GM12873 (cell line): ENCODE measurements around the gene TAF4.

ENCODE experiments used
- CTCF ChIP-seq: IDR thresholded peaks from 2 replicates; pipeline ENCODE4 v1.5.1; 2012; ENCODE audit warnings: low read depth, mild to moderate bottlenecking, moderate library complexity, low read length, control low read depth; ENCODE audit not compliant: insufficient read depth; ENCODE audit errors: missing control alignments

Gene TAF4

GRCh38 chr20:62027116-62027515 lies 38.6 kb downstream of the TAF4 start:
- TF ChIP-seq CTCF: no peak

- TF ChIP-seq CTCF: no peak
Measured at GRCh38 chr20:62026564-62026856, 39.2 kb downstream of the TAF4 start.

DNA sequence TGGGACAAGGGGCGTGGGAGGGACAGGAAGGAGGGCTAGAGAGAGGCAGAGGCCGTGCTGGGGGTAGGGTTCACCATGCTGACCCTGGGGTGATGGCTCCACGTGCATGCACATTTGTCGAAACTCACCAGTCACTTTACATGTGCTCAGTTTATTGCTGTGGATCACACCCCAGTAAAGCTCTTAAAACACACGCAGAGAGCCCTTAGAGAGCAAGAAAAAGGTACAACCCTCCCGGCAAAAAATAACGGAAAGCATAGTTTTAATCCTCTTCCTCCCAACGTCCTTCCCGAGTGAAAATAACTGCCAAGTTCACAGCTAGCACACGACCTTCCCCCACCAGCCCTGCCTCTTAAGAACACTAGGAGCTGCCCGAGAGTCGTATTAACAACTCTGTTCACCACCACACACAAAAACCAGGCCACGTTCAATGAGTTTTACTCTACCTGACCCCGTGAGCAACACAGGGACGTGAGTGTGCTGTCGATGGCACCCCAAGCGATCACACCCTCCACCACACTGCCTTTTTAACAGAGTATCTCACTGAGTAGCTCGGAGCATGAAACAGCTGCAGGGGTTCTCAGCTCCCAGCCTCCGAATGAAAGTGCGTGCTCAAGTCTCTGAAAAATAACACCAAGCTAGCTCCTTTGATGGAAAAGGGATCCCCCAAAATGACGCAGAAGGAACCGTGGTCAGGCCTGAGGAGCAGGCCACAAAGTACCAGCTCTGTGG lies 39.7 kb downstream of the TAF4 start:
- TF ChIP-seq CTCF: no peak

DNA sequence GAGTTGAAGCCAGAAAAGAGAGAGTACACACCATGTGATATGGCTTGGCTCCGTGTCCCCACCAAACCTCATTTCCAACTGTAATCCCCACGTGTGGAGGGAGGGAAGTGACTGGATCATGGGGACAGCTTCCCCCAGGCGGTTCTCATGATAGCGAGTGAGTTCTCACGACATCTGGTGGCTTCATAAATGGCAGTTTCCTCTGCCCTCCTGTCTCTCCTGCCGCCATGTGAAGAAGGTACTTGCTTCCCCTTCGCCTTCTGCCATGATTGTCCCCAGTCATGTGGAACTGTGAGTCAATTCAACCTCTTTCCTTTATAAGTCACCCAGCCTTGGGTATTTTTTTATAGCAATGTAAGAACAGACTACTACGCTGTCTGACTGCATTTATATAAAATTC lies 40.3 kb downstream of the TAF4 start:
- TF ChIP-seq CTCF: no peak

DNA sequence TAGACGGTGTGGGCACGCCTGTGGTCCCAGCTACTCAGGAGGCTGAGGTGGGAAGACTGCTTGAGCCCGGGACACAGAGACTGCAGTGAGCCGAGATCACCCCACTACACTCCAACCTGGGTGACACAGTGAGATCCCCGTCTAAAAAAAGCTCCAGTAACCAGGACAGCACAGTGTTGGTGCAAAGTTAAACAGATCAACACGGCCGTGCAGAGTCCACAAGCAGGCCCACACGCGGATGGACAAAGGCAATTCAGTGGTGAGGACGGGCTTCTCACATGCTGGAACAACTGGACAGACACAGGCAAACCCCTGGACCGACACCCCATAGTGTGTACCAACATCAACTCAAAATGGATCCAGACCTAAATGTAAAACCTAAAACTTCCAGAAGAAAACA lies 41.7 kb downstream of the TAF4 start:
- no peak for TF ChIP-seq CTCF

DNA sequence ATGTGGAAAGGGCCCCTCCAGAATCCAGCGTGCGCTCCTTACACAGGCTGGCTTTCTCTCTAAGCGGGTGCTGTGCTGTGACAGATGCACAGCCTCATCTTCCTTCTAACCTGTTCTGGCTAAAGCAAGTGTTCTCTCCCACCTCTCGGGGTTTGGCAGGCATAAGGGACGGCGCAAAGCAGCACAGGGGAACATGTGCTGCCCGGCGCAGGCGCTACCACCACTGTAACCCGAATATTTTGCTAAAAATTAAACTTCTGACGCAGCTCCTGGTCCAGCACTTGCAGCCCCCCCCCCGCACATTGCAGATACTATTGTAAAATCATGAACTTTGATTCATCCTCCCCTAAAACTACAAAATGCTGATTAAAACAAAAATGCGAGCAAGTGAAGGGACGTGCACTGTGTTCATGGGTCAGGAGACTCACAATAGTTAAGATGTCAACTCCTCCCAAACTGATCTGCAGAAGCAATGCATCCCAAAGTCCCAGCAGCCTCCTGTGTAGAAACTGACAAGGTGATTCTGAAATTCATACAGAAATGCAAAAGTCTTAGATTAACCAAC lies 43.0 kb downstream of the TAF4 start:
- no peak for TF ChIP-seq CTCF

GRCh38 chr20:62021793-62022385 lies 43.8 kb downstream of the TAF4 start:
- no peak for TF ChIP-seq CTCF
